K562 (cell line): ENCODE results near the gene LSM12. TPM values are rescaled to one million over a fixed set of nuclear protein-coding genes. Genes with fewer than 3 reads are reported as not detected.

ENCODE experiments used
- ATAC-seq: fragments of 200-7000 bp; cut with Tn5 transposase; 3 replicates; pipeline ENCODE4 v1.9.1; 2020; ENCODE audit warnings: moderate library complexity
- BruUV-seq: library from RNA; stranded (reverse); fragments of 400-500 nt; replicated peaks from 2 replicates; lab custom pipeline; 2021; lab: Mats Ljungman, UMichigan
- CTCF ChIA-PET: fragments of 300-600 bp; formaldehyde crosslinking; extraction: SDS; loops from one replicate; lab custom pipeline; 2021; ENCODE audit warnings: low intra/inter-chr PET ratio; lab: Yijun Ruan, JAX
- POLR2A ChIA-PET: fragments of 300-600, 350-650 bp; sonication (Branson Sonifier 250); formaldehyde crosslinking; extraction: SDS; loops from one replicate; lab custom pipeline; 2021; ENCODE audit warnings: antibody characterized with exemption, inconsistent platforms; lab: Yijun Ruan, JAX
- DNase-seq, 4 experiments: peaks; one replicate each; pipeline versions ENCODE4 v3.0.0 to v3.0.0-alpha.2; 2011 to 2018; ENCODE audit warnings: low spot score in 3 of 4, mixed read lengths in 3 of 4; ENCODE audit errors: extremely low read depth in 1 of 4
- FAIRE-seq: peaks from 2 replicates; lab custom pipeline; 2011; peaks lifted over from hg19 to GRCh38; lab: Jason Lieb, UNC
- H2AFZ ChIP-seq: 2 replicates; pipeline ENCODE4 v1.6.0; 2011; ENCODE audit warnings: low read depth, low read length, control low read depth, inconsistent platforms
- H3K27ac ChIP-seq: fragments of 200-600 bp; 3 replicates; pipeline ENCODE4 v1.8.0; 2011; ENCODE audit warnings: low read depth, mild to moderate bottlenecking, control low read depth, inconsistent platforms, low read length, moderate library complexity, mixed read lengths; ENCODE audit errors: extremely low read depth
- H3K27me3 ChIP-seq, 2 experiments: fragments of 300-600 bp in 1 of 2; 2 replicates in 1 of 2; 3 replicates in 1 of 2; pipeline versions ENCODE4 v1.6.0 to v1.8.0; 2011; ENCODE audit warnings: inconsistent platforms in 2 of 2, low read length in 2 of 2, mild to moderate bottlenecking in 1 of 2, mixed read lengths in 1 of 2, moderate library complexity in 1 of 2; ENCODE audit not compliant: control insufficient read depth in 2 of 2, insufficient read depth in 2 of 2
- H3K36me3 ChIP-seq: fragments of 300-600 bp; 3 replicates; pipeline ENCODE4 v1.8.0; 2011; ENCODE audit warnings: mild to moderate bottlenecking, low read length, inconsistent platforms; ENCODE audit not compliant: control insufficient read depth, insufficient read depth
- H3K4me1 ChIP-seq, 2 experiments: fragments of 200-600 bp in 1 of 2; replicated peaks in 1 of 2; 2 replicates in 1 of 2; 3 replicates in 1 of 2; pipeline versions ENCODE4 v1.5.1 to v1.8.0; 2011; ENCODE audit warnings: inconsistent platforms in 2 of 2, low read length in 2 of 2, mild to moderate bottlenecking in 1 of 2, mixed read lengths in 1 of 2, moderate library complexity in 1 of 2; ENCODE audit not compliant: control insufficient read depth in 2 of 2, insufficient read depth in 2 of 2
- H3K4me2 ChIP-seq: 2 replicates; pipeline ENCODE4 v1.6.1; 2011; ENCODE audit warnings: low read length, control low read depth, inconsistent platforms, mixed read lengths; ENCODE audit not compliant: insufficient read depth
- H3K4me3 ChIP-seq: fragments of 200-600 bp; sonication (generic), shearing (Covaris generic); 2 replicates; pipeline ENCODE4 v1.5.1; 2016; ENCODE audit warnings: control low read depth, inconsistent platforms
- H3K79me2 ChIP-seq: fragments of 200-600 bp; 3 replicates; pipeline ENCODE4 v1.8.0; 2011; ENCODE audit warnings: low read length, inconsistent platforms; ENCODE audit not compliant: control insufficient read depth, insufficient read depth
- H3K9ac ChIP-seq, 2 experiments: 2 replicates each; pipeline versions ENCODE4 v1.6.0 to v1.6.1; 2011; ENCODE audit warnings: low read depth in 2 of 2, low read length in 2 of 2, control low read depth in 1 of 2, inconsistent platforms in 1 of 2, mild to moderate bottlenecking in 1 of 2, mixed read lengths in 1 of 2; ENCODE audit not compliant: insufficient read depth in 1 of 2
- H3K9me1 ChIP-seq: one replicate; pipeline ENCODE4 v1.6.0; 2011; ENCODE audit warnings: inconsistent platforms, mild to moderate bottlenecking, low read length, moderate library complexity; ENCODE audit not compliant: control insufficient read depth, insufficient read depth
- H3K9me3 ChIP-seq: replicated peaks from 2 replicates; pipeline ENCODE4 v1.5.1; 2011; ENCODE audit warnings: low read depth, low read length, inconsistent platforms; ENCODE audit not compliant: control insufficient read depth, insufficient read depth
- H4K20me1 ChIP-seq: replicated peaks from 2 replicates; pipeline ENCODE4 v1.6.1; 2011; ENCODE audit warnings: low read length, inconsistent platforms, mixed read lengths; ENCODE audit not compliant: control insufficient read depth, insufficient read depth
- CCAR2 ChIP-seq: fragments of 200-400 bp; formaldehyde crosslinking; IDR thresholded peaks from 2 replicates; pipeline ENCODE4 v1.6.1; 2017; ENCODE audit warnings: mild to moderate bottlenecking, low read depth, low read length
- CEBPB ChIP-seq: fragments of 450-650 bp; IDR thresholded peaks from 2 replicates; pipeline ENCODE4 v1.6.1; 2016; ENCODE audit warnings: missing genetic modification characterization, missing compliant biosample characterization
- MTA3 ChIP-seq: fragments of 450-650 bp; formaldehyde crosslinking; IDR thresholded peaks from 2 replicates; pipeline ENCODE4 v1.6.1; 2017; ENCODE audit warnings: mild to moderate bottlenecking, borderline replicate concordance
- NONO ChIP-seq, 2 experiments: fragments of 200-400 bp in 1 of 2; fragments of 450-650 bp in 1 of 2; formaldehyde crosslinking in 1 of 2; IDR thresholded peaks; 2 replicates each; pipeline ENCODE4 v1.6.1; 2017; ENCODE audit warnings: low read depth in 2 of 2, mild to moderate bottlenecking in 2 of 2, moderate library complexity in 2 of 2, low read length in 1 of 2
- RB1 ChIP-seq: fragments of 450-650 bp; IDR thresholded peaks from 2 replicates; pipeline ENCODE4 v1.6.1; 2017; ENCODE audit warnings: low read depth, mild to moderate bottlenecking
- SMAD2 ChIP-seq: fragments of 150-350 bp; IDR thresholded peaks from 2 replicates; pipeline ENCODE4 v1.6.1; 2014; ENCODE audit warnings: low read depth, mild to moderate bottlenecking, low read length
- TEAD4 ChIP-seq, 2 experiments: sonication (generic) in 1 of 2; formaldehyde crosslinking in 1 of 2; IDR thresholded peaks; 2 replicates each; pipeline versions ENCODE4 v1.6.1 to v1.8.0; 2012 to 2022; ENCODE audit warnings: borderline replicate concordance in 1 of 2, inconsistent platforms in 1 of 2, low read length in 1 of 2, mild to moderate bottlenecking in 1 of 2, missing genetic modification reagents in 1 of 2
- WGBS: fragments of 100-300 bp; shearing (Covaris generic); methylation state at CpG from one replicate; pipeline ENCODE4 v1.1.6; 2016; ENCODE audit warnings: low coverage, mixed read lengths; ENCODE audit not compliant: insufficient coverage; ENCODE audit errors: missing lambda C conversion rate; 5-methylcytosine and 5-hydroxymethylcytosine counted together
- in situ Hi-C: fragments of 300-500 bp; cut with MboI; formaldehyde crosslinking; loops from 4 replicates; pipeline ENCODE4 v1.15.0; 2018; ENCODE audit warnings: inconsistent platforms, mixed read lengths
- intact Hi-C: fragments of 100-400 bp; cut with micrococcal nuclease; formaldehyde crosslinking; loops from 2 replicates; pipeline ENCODE4 v1.14.2; 2022
- polyA plus RNA-seq, 8 experiments: library from polyadenylated mRNA; depleted of rRNA in 4 of 8; stranded (reverse) in 5 of 8; unstranded in 3 of 8; fragments of >200 nt; fragmentation: Nextera tagmentation in 2 of 8; fragmentation: Illumina TruSeq in 1 of 8; extraction: Ambion mirVana in 2 of 8; extraction: Trizol in 1 of 8; gene quantifications; 2 replicates each; pipeline versions ENCODE4 v1.2.1 to v1.2.3, GENCODE V29; 2011 to 2014; ENCODE audit warnings: inconsistent platforms in 1 of 8, missing spikeins in 1 of 8
- total RNA-seq, 7 experiments: library from RNA; depleted of rRNA in 6 of 7; stranded (reverse); fragments of >200 nt in 6 of 7; fragmentation: Illumina TruSeq in 2 of 7; extraction: Trizol in 2 of 7; gene quantifications; 2 replicates each; pipeline versions ENCODE4 v1.2.1 to v1.2.3, GENCODE V29; 2011 to 2021; ENCODE audit warnings: low replicate concordance in 1 of 7
- TF ChIP-seq, protein P1 (sequence below): fragments of 450-650 bp; IDR thresholded peaks from 2 replicates; pipeline ENCODE4 v1.6.1; 2017; ENCODE audit warnings: mild to moderate bottlenecking, moderate library complexity
- TF ChIP-seq, protein P2 (sequence below): fragments of 200-800 bp; sonication (Bioruptor generic); IDR thresholded peaks from 2 replicates; pipeline ENCODE4 v1.6.1; 2017; ENCODE audit warnings: missing genetic modification characterization, missing compliant biosample characterization
- TF ChIP-seq, protein P3 (sequence below): fragments of 150-350 bp; conservative IDR thresholded peaks from 2 replicates; pipeline ENCODE4 v1.6.1; 2014; ENCODE audit warnings: low read length
- TF ChIP-seq, protein P4 (sequence below): fragments of 250-450 bp; sonication (Bioruptor Pico); IDR thresholded peaks from 2 replicates; pipeline ENCODE4 v1.8.0; 2021; ENCODE audit warnings: moderate library complexity, mild to moderate bottlenecking, inconsistent platforms

LSM12 gene
- total and polyA plus RNA-seq, 9 of the 15 experiments (the other 6 are each of a cell fraction or from before 2014, with no cell fraction given) = 53.0 to 258 (median 89.3) TPM

DNA sequence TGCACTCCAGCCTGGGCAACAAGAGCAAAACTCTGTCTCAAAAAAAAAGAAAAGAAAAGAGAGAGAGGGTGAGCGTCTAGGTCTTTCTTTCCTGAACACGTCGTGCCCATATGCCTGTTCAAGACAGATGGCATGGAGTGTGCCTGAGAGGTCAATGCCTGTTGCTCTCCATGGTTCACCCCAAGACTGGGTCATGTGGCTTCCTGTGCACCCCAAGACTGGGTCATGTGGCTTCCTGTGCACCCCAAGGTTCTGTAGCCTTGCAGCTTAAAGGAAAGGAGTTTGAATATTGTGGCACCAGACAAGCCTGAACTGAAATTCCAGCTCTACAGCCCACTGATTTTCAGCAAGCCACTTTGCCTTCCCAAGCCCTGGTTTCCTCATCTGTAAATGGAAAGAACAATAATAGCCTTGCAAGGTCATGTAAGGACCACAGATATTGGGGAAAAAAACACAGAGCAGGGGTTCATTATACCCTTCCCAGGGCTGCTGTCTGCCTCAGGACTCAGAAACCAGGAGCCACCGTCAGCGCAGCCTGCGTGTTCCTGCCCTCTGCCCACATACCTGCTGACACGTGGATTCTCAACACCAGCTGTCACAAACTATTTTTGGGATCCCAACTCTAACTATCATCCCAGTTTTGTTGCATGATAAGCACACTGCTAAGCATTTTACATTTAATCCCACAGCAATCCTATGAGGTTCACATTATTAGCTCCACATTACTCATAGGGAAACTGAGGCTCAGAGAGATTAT lies 80.1 kb downstream of the LSM12 start:
- Histone ChIP-seq H3K27ac (no peak overlapping the region), H3K4me2 (no peak overlapping the region), H4K20me1 (peaks cover 10% of the 10 kb centered on the region; the same call in 1 of the 2 replicates), H3K4me3 (no peak overlapping the region), H3K36me3 (no peaks in the 10 kb centered on the region), H3K9ac (no peak overlapping the region), H3K79me2 (no peaks in the 10 kb centered on the region), H2AFZ (no peak overlapping the region), H3K9me1 (no peaks in the 10 kb centered on the region), H3K27me3 (peaks cover 21 to 33% of the 10 kb centered on the region in 2 experiments), H3K4me1 (peaks cover 5 to 12% of the 10 kb centered on the region in 2 experiments), H3K9me3 (no peaks in the 10 kb centered on the region)
- in situ Hi-C loops (no loop called here), intact Hi-C loops (no loop called here)
- WGBS = 38% methylated on average over 7 of the region's 7 CpGs
- FAIRE-seq (no peak), DNase-seq (no peak), ATAC-seq (no peak)
- CTCF ChIA-PET = no interaction called here
- no TSS peak for BruUV-seq
- POLR2A ChIA-PET = interaction anchor here (0.6 to 1.5 kb wide), 5 partner anchors 14 to 70 kb away, joined by 3 to 5 read pairs (median 3); partner anchors contain the start of gene PYY
- TF ChIP-seq RB1 = no peak
- TF ChIP-seq CCAR2 = no peak
- TF ChIP-seq SMAD2 = no peak
- TF ChIP-seq, protein P1, sequence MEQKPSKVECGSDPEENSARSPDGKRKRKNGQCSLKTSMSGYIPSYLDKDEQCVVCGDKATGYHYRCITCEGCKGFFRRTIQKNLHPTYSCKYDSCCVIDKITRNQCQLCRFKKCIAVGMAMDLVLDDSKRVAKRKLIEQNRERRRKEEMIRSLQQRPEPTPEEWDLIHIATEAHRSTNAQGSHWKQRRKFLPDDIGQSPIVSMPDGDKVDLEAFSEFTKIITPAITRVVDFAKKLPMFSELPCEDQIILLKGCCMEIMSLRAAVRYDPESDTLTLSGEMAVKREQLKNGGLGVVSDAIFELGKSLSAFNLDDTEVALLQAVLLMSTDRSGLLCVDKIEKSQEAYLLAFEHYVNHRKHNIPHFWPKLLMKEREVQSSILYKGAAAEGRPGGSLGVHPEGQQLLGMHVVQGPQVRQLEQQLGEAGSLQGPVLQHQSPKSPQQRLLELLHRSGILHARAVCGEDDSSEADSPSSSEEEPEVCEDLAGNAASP = no peak
- TF ChIP-seq, protein P2, sequence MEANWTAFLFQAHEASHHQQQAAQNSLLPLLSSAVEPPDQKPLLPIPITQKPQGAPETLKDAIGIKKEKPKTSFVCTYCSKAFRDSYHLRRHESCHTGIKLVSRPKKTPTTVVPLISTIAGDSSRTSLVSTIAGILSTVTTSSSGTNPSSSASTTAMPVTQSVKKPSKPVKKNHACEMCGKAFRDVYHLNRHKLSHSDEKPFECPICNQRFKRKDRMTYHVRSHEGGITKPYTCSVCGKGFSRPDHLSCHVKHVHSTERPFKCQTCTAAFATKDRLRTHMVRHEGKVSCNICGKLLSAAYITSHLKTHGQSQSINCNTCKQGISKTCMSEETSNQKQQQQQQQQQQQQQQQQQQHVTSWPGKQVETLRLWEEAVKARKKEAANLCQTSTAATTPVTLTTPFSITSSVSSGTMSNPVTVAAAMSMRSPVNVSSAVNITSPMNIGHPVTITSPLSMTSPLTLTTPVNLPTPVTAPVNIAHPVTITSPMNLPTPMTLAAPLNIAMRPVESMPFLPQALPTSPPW (CRISPR knock-in tag) = no peak
- TF ChIP-seq NONO (IDR thresholded peaks at IDR 0.05; ENCODE audit: low read depth in 2 of 2, low read length in 1 of 2) = no peak
- TF ChIP-seq, protein P3, sequence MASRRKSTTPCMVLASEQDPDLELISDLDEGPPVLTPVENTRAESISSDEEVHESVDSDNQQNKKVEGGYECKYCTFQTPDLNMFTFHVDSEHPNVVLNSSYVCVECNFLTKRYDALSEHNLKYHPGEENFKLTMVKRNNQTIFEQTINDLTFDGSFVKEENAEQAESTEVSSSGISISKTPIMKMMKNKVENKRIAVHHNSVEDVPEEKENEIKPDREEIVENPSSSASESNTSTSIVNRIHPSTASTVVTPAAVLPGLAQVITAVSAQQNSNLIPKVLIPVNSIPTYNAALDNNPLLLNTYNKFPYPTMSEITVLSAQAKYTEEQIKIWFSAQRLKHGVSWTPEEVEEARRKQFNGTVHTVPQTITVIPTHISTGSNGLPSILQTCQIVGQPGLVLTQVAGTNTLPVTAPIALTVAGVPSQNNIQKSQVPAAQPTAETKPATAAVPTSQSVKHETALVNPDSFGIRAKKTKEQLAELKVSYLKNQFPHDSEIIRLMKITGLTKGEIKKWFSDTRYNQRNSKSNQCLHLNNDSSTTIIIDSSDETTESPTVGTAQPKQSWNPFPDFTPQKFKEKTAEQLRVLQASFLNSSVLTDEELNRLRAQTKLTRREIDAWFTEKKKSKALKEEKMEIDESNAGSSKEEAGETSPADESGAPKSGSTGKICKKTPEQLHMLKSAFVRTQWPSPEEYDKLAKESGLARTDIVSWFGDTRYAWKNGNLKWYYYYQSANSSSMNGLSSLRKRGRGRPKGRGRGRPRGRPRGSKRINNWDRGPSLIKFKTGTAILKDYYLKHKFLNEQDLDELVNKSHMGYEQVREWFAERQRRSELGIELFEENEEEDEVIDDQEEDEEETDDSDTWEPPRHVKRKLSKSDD = no peak
- TF ChIP-seq MTA3 = no peak
- TF ChIP-seq, protein P4, sequence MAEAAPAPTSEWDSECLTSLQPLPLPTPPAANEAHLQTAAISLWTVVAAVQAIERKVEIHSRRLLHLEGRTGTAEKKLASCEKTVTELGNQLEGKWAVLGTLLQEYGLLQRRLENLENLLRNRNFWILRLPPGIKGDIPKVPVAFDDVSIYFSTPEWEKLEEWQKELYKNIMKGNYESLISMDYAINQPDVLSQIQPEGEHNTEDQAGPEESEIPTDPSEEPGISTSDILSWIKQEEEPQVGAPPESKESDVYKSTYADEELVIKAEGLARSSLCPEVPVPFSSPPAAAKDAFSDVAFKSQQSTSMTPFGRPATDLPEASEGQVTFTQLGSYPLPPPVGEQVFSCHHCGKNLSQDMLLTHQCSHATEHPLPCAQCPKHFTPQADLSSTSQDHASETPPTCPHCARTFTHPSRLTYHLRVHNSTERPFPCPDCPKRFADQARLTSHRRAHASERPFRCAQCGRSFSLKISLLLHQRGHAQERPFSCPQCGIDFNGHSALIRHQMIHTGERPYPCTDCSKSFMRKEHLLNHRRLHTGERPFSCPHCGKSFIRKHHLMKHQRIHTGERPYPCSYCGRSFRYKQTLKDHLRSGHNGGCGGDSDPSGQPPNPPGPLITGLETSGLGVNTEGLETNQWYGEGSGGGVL (CRISPR knock-in tag) = no peak
- TF ChIP-seq TEAD4 (IDR thresholded peaks at IDR 0.05; ENCODE audit: low read length) = no peak
- TF ChIP-seq TEAD4 (CRISPR knock-in tag; IDR thresholded peaks at IDR 0.05; ENCODE audit: borderline replicate concordance) = no peak
- no peak for TF ChIP-seq CEBPB (tag)
